ENCODE measurements around the gene EDC4. TPM values are rescaled to one million over a fixed set of nuclear protein-coding genes. Genes with fewer than 3 reads are reported as not detected.
A peak's percentile ranks its signal among the peaks of the same experiment; 100 is the strongest.

The EDC4 gene
- total and polyA plus RNA-seq, 2 of the 13 experiments (the other 11 are each of a cell fraction or from before 2014, with no cell fraction given) = 51.4 to 59.1 TPM

DNA sequence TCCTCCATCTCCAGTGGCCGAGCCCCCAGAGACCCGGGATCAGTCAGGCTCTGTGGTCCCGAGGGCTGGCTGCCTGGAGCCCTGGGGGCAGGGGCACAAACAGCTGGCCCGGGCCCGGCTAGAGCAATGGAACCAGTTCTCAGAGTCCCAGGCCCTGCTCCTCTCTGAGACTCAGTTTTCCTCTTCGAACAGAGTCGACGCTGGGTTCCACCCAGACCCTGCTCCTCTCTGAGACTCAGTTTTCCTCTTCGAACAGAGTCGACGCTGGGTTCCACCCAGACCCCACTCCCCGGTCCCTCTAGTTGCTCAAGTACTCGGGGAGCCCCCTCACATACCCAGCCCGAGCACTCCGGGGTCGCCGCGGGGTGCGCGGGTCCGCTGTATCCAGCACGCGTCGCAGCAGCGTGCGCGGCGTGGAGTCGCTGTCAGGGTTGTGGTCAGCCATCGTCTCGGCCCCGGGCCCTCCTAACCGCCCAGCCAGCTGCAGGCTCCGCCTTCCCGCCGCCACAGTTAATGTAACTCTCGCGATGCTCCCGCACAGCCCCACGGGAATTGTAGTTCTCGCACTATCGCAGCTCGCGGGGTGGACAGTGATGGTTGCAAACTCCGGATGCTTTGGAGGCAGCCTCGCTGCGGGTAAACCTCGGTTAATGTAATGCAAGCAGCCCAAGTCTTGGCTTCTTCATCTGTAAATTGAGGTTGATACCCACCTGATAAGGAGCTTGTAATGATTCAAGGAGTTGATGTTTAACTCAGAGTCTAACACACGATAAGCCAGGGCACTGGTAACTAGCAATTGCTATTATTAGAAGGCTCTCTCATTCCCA, 39.2 kb upstream of the EDC4 start (continued):
- 0 out of 2 replicates have a peak, but pooled peaks have one; percentile 17 for TF ChIP-seq NFATC3 (CRISPR knock-in tag; IDR thresholded peaks at IDR 0.05)
- no peak for TF ChIP-seq CEBPZ (IDR thresholded peaks at IDR 0.05; ENCODE audit: low read length)
- TF ChIP-seq NAIF1 (CRISPR knock-in tag; IDR thresholded peaks at IDR 0.05; ENCODE audit: borderline replicate concordance) = peak; percentile 75
- TF ChIP-seq ZNF577 (CRISPR knock-in tag; IDR thresholded peaks at IDR 0.05; ENCODE audit: borderline replicate concordance, low read depth) = no peak
- TF ChIP-seq ZNF124 (CRISPR knock-in tag; IDR thresholded peaks at IDR 0.05) = no peak
- TF ChIP-seq ZNF770 (CRISPR knock-in tag; IDR thresholded peaks at IDR 0.05) = peak; percentile 44
- no peak for TF ChIP-seq STAT5B (CRISPR knock-in tag; IDR thresholded peaks at IDR 0.05)
- TF ChIP-seq SMAD3 (CRISPR knock-in tag; IDR thresholded peaks at IDR 0.05) = peak; percentile 53
- TF ChIP-seq, protein P1, sequence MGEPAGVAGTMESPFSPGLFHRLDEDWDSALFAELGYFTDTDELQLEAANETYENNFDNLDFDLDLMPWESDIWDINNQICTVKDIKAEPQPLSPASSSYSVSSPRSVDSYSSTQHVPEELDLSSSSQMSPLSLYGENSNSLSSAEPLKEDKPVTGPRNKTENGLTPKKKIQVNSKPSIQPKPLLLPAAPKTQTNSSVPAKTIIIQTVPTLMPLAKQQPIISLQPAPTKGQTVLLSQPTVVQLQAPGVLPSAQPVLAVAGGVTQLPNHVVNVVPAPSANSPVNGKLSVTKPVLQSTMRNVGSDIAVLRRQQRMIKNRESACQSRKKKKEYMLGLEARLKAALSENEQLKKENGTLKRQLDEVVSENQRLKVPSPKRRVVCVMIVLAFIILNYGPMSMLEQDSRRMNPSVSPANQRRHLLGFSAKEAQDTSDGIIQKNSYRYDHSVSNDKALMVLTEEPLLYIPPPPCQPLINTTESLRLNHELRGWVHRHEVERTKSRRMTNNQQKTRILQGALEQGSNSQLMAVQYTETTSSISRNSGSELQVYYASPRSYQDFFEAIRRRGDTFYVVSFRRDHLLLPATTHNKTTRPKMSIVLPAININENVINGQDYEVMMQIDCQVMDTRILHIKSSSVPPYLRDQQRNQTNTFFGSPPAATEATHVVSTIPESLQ (CRISPR knock-in tag; conservative IDR thresholded peaks at IDR 0.05) = 0 out of 2 replicates have a peak, but pooled peaks have one; percentile 56
- no peak for TF ChIP-seq ZNF335 (CRISPR knock-in tag; IDR thresholded peaks at IDR 0.05)
- TF ChIP-seq PLRG1 (conservative IDR thresholded peaks at IDR 0.05) = no peak
- TF ChIP-seq ZSCAN25 (CRISPR knock-in tag; IDR thresholded peaks at IDR 0.05) = peak; percentile 66; the same call in 1 of the 2 replicates
- TF ChIP-seq, protein P2, sequence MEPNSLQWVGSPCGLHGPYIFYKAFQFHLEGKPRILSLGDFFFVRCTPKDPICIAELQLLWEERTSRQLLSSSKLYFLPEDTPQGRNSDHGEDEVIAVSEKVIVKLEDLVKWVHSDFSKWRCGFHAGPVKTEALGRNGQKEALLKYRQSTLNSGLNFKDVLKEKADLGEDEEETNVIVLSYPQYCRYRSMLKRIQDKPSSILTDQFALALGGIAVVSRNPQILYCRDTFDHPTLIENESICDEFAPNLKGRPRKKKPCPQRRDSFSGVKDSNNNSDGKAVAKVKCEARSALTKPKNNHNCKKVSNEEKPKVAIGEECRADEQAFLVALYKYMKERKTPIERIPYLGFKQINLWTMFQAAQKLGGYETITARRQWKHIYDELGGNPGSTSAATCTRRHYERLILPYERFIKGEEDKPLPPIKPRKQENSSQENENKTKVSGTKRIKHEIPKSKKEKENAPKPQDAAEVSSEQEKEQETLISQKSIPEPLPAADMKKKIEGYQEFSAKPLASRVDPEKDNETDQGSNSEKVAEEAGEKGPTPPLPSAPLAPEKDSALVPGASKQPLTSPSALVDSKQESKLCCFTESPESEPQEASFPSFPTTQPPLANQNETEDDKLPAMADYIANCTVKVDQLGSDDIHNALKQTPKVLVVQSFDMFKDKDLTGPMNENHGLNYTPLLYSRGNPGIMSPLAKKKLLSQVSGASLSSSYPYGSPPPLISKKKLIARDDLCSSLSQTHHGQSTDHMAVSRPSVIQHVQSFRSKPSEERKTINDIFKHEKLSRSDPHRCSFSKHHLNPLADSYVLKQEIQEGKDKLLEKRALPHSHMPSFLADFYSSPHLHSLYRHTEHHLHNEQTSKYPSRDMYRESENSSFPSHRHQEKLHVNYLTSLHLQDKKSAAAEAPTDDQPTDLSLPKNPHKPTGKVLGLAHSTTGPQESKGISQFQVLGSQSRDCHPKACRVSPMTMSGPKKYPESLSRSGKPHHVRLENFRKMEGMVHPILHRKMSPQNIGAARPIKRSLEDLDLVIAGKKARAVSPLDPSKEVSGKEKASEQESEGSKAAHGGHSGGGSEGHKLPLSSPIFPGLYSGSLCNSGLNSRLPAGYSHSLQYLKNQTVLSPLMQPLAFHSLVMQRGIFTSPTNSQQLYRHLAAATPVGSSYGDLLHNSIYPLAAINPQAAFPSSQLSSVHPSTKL (CRISPR knock-in tag; IDR thresholded peaks at IDR 0.05) = peak; percentile 26; the same call in 1 of the 2 replicates
- TF ChIP-seq, protein P3, sequence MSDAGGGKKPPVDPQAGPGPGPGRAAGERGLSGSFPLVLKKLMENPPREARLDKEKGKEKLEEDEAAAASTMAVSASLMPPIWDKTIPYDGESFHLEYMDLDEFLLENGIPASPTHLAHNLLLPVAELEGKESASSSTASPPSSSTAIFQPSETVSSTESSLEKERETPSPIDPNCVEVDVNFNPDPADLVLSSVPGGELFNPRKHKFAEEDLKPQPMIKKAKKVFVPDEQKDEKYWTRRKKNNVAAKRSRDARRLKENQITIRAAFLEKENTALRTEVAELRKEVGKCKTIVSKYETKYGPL (CRISPR knock-in tag; IDR thresholded peaks at IDR 0.05) = no peak; the same call in 1 of the 2 replicates
- TF ChIP-seq XRCC5 (optimal IDR thresholded peaks at IDR 0.05; ENCODE audit: low read length) = peak; percentile 65
- 0 out of 2 replicates have a peak, but pooled peaks have one; percentile 38 for TF ChIP-seq ZNF737 (CRISPR knock-in tag; IDR thresholded peaks at IDR 0.05; ENCODE audit: borderline replicate concordance)
